ENCODE measurements around the gene ACTL7A.

- TF ChIP-seq ZNF468 (CRISPR knock-in tag; IDR thresholded peaks at IDR 0.05), result no peak
- TF ChIP-seq EZH2 (conservative IDR thresholded peaks at IDR 0.05; ENCODE audit: low read depth, low read length), result no peak
These were observed 30.4 kb upstream of the ACTL7A start for GRCh38 chr9:108831496-108832178.

Data from HepG2 (cell line).